ENCODE results near the gene SH3BGRL3. TPM values are rescaled to one million over a fixed set of nuclear protein-coding genes. Genes with fewer than 3 reads are reported as not detected.
A peak's percentile ranks its signal among the peaks of the same experiment; 100 is the strongest.
"Not testable (repeated sequence)": the region's sequence is repeated elsewhere in the genome, so short reads cannot be mapped to it uniquely, and the experiment has no call there.

SH3BGRL3 gene
- total RNA-seq, 4 donors from 2014 or later: 134 to 314 (median 215) TPM

DNA sequence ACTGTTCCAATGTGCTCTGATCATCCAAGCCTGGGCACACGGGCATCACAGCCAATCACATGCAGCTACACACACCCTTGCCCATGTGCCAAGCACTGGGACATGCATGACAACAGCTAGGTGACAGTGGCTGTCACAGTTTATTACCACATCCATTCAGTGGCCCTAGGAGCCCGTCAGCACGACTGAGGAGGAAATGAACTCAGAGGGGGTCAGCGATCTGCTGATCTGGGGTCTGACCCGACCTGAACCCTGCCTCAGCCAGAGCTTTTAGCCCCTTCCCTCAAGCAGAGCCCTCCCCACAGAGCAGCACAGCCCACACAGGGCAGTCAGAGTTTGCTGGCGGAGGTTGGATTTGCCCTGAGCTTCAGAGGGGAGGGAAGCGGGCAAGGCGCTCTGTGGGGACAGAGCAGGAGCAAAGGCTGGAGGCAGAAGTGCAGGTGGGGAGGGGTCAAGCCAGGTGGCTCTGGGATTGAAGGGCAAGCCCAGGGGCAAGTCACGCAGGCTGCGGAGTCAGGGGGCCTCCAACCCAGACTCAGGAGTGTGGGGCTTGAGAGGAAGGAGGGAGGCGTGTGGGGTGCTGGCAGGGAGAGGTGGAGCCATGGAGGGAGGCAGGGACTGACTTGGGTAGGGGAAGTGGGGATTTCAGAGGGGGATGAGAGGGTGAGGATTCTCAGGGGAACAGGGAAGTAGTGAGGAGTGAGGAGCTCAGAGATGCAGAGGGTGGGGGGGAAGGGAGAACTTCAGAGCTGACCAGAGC is 10.4 kb downstream of the SH3BGRL3 start:
- Histone ChIP-seq H3K27me3 (no peaks in the 10 kb centered on the region), H3K27ac (peak overlapping the region; percentile 65 to 98 (median 86)), H3K4me1 (peaks cover 0 to 48% (median 20%) of the 10 kb centered on the region in 4 donors), H3K9me3 (no peaks in the 10 kb centered on the region), H3K4me3 (no peak overlapping the region), H3K36me3 (no peaks in the 10 kb centered on the region)
- TF ChIP-seq, protein P1, sequence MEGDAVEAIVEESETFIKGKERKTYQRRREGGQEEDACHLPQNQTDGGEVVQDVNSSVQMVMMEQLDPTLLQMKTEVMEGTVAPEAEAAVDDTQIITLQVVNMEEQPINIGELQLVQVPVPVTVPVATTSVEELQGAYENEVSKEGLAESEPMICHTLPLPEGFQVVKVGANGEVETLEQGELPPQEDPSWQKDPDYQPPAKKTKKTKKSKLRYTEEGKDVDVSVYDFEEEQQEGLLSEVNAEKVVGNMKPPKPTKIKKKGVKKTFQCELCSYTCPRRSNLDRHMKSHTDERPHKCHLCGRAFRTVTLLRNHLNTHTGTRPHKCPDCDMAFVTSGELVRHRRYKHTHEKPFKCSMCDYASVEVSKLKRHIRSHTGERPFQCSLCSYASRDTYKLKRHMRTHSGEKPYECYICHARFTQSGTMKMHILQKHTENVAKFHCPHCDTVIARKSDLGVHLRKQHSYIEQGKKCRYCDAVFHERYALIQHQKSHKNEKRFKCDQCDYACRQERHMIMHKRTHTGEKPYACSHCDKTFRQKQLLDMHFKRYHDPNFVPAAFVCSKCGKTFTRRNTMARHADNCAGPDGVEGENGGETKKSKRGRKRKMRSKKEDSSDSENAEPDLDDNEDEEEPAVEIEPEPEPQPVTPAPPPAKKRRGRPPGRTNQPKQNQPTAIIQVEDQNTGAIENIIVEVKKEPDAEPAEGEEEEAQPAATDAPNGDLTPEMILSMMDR (IDR thresholded peaks at IDR 0.05): no peak
- TF ChIP-seq POLR2AphosphoS5 (IDR thresholded peaks at IDR 0.05): no peak
- TF ChIP-seq POLR2A (IDR thresholded peaks at IDR 0.05): no peak
- no peak for TF ChIP-seq EP300 (IDR thresholded peaks at IDR 0.05; ENCODE audit: low read depth)
- in situ Hi-C loops (cut with MboI; ENCODE audit: low pct_ligation_motif_present in 1 of 4, low pct_unique_long_range_greater_than_20kb in 1 of 4, low sequenced_read_pairs in 3 of 4): no loop called here
- 70 to 100% methylated on average over 2 to 11 of the region's 11 CpGs for WGBS, 2 donors (ENCODE audit: low coverage in 1 of 2)
- DNase-seq: peak; percentile 15
- intact Hi-C loops (cut with DNase I; ENCODE audit: low total_unique reads): no loop called here

DNA sequence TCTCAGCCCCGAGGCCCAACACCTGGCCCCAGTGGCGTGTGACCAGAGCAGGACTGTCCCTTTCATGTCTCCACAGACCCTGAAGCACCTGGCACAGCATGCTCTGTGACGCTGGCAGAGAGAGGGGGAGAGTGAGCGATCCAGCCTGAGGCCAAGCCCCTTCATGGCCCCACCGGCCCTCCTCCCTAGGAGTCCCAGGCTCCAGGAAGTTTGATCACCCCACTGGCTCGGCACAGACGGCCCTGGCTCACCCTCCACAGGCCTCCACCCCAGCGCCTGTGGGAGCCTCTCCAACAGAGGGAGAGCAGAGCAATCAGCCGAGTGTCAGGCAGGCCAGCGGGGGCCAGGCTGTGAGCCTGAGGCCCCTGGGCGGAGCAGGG is 11.0 kb downstream of the SH3BGRL3 start:
- 78% methylated on average over 11 of the region's 11 CpGs; no CpG with 5 or more reads in 1 of the 2 donors for WGBS, 2 donors (ENCODE audit: low coverage in 1 of 2)
- no peaks in the 10 kb centered on the region for H3K9me3 ChIP-seq
- no peak for DNase-seq
- in situ Hi-C loops (cut with MboI; ENCODE audit: low pct_ligation_motif_present in 1 of 4, low pct_unique_long_range_greater_than_20kb in 1 of 4, low sequenced_read_pairs in 3 of 4): no loop called here
- TF ChIP-seq POLR2A (IDR thresholded peaks at IDR 0.05): no peak
- TF ChIP-seq POLR2AphosphoS5 (IDR thresholded peaks at IDR 0.05): no peak
- TF ChIP-seq EP300 (IDR thresholded peaks at IDR 0.05; ENCODE audit: low read depth): no peak
- TF ChIP-seq, protein P1 (IDR thresholded peaks at IDR 0.05): no peak
- peaks cover 0 to 43% (median 19%) of the 10 kb centered on the region in 4 donors for H3K4me1 ChIP-seq
- intact Hi-C loops (cut with DNase I; ENCODE audit: low total_unique reads): no loop called here
- peak overlapping the region; percentile 65 to 98 (median 86) for H3K27ac ChIP-seq
- H3K4me3 ChIP-seq: no peak overlapping the region
- no peaks in the 10 kb centered on the region for H3K36me3 ChIP-seq
- no peaks in the 10 kb centered on the region for H3K27me3 ChIP-seq

GRCh38 chr1:26291433-26291832 is 11.5 kb downstream of the SH3BGRL3 start:
- in situ Hi-C loops (cut with MboI; ENCODE audit: low pct_ligation_motif_present in 1 of 4, low pct_unique_long_range_greater_than_20kb in 1 of 4, low sequenced_read_pairs in 3 of 4) (no loop called here), intact Hi-C loops (cut with DNase I; ENCODE audit: low total_unique reads) (no loop called here)
- H3K4me3 ChIP-seq: no peak overlapping the region
- no peaks in the 10 kb centered on the region for H3K27me3 ChIP-seq
- TF ChIP-seq POLR2AphosphoS5 (IDR thresholded peaks at IDR 0.05) (no peak), EP300 (IDR thresholded peaks at IDR 0.05; ENCODE audit: low read depth) (no peak), POLR2A (IDR thresholded peaks at IDR 0.05) (no peak)
- TF ChIP-seq, protein P1 (IDR thresholded peaks at IDR 0.05): no peak
- H3K36me3 ChIP-seq: no peaks in the 10 kb centered on the region
- 94% methylated on average over 3 of the region's 3 CpGs; no CpG with 5 or more reads in 1 of the 2 donors for WGBS, 2 donors (ENCODE audit: low coverage in 1 of 2)
- no peak for DNase-seq
- peak overlapping the region; percentile 4 to 96 (median 71) for H3K27ac ChIP-seq
- no peaks in the 10 kb centered on the region for H3K9me3 ChIP-seq
- peaks cover 0 to 38% (median 19%) of the 10 kb centered on the region in 4 donors for H3K4me1 ChIP-seq

DNA sequence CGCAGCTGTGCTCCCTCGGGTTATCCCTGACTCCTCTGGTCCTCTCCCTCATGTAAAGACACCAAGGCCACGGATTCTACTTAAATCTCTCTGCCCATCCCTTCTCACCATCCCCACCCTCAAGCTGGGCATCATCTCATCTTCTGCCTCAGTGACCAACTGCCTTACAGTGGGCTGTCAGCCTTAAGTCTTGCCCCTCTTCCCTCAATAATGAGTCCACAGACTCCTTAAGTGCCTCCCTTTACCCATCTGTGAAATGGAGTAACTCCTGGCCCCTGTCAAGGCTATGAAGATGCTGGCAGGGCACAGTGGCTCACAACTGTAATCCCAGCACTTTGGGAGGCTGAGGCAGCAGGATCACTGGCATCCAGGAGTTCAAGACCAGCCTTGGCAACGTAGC is 12.1 kb downstream of the SH3BGRL3 start:
- TF ChIP-seq, protein P1 (IDR thresholded peaks at IDR 0.05): no peak
- no peak for TF ChIP-seq EP300 (IDR thresholded peaks at IDR 0.05; ENCODE audit: low read depth)
- no peak for TF ChIP-seq POLR2AphosphoS5 (IDR thresholded peaks at IDR 0.05)
- TF ChIP-seq POLR2A (IDR thresholded peaks at IDR 0.05): no peak
- H3K9me3 ChIP-seq: no peaks in the 10 kb centered on the region
- H3K36me3 ChIP-seq: no peaks in the 10 kb centered on the region
- H3K4me1 ChIP-seq: peaks cover 0 to 33% (median 19%) of the 10 kb centered on the region in 4 donors
- in situ Hi-C loops (cut with MboI; ENCODE audit: low pct_ligation_motif_present in 1 of 4, low pct_unique_long_range_greater_than_20kb in 1 of 4, low sequenced_read_pairs in 3 of 4) (no loop called here), intact Hi-C loops (cut with DNase I; ENCODE audit: low total_unique reads) (no loop called here)
- no peaks in the 10 kb centered on the region for H3K27me3 ChIP-seq
- 83 to 86% methylated on average over 3 to 4 of the region's 4 CpGs for WGBS, 2 donors (ENCODE audit: low coverage in 1 of 2)
- DNase-seq: no peak
- H3K27ac ChIP-seq: peak overlapping the region in 2 of 4 donors; percentile 4 to 65
- no peak overlapping the region for H3K4me3 ChIP-seq

GRCh38 chr1:26292735-26293134 is 12.8 kb downstream of the SH3BGRL3 start:
- H3K27me3 ChIP-seq; H3K27ac ChIP-seq; H3K4me3 ChIP-seq; H3K9me3 ChIP-seq; H3K36me3 ChIP-seq; in situ Hi-C loops (cut with MboI; ENCODE audit: low pct_ligation_motif_present in 1 of 4, low pct_unique_long_range_greater_than_20kb in 1 of 4, low sequenced_read_pairs in 3 of 4); DNase-seq; intact Hi-C loops (cut with DNase I; ENCODE audit: low total_unique reads): not testable (repeated sequence)
- 93 to 100% methylated on average over 2 to 5 of the region's 5 CpGs for WGBS, 2 donors (ENCODE audit: low coverage in 1 of 2)
- peaks cover 0 to 30% (median 19%) of the 10 kb centered on the region in 4 donors for H3K4me1 ChIP-seq

All from transverse colon (tissue), 4 donors.